ENCODE measurements around the gene FAAH.
"Not testable (repeated sequence)": the region's sequence is repeated elsewhere in the genome, so short reads cannot be mapped to it uniquely, and the experiment has no call there.

FAAH gene

GRCh38 chr1:46394108-46394871 is at the start of gene FAAH:
FAAH (plus strand) TSS chr1:46394317; CDS start chr1:46394349, 32 bp downstream.
- DNase-seq (ENCODE audit: low spot score), result no peak

GRCh38 chr1:46344481-46344880 is 49.6 kb upstream of the FAAH start:
- no peak for DNase-seq (ENCODE audit: low spot score)

GRCh38 chr1:46345281-46345680 is 48.8 kb upstream of the FAAH start:
- DNase-seq (ENCODE audit: low spot score), result no peak

- no peak for DNase-seq (ENCODE audit: low spot score)
Measured at GRCh38 chr1:46352363-46352762, 41.8 kb upstream of the FAAH start.

- DNase-seq (ENCODE audit: low spot score), result not testable (repeated sequence)
Measured at GRCh38 chr1:46355920-46356319, 38.2 kb upstream of the FAAH start.

GRCh38 chr1:46362158-46362557 is 32.0 kb upstream of the FAAH start:
- DNase-seq (ENCODE audit: low spot score), result no peak

GRCh38 chr1:46363121-46363520 is 31.0 kb upstream of the FAAH start:
- DNase-seq (ENCODE audit: low spot score), result no peak

GRCh38 chr1:46364612-46365011 is 29.5 kb upstream of the FAAH start:
- DNase-seq (ENCODE audit: low spot score), result no peak

GRCh38 chr1:46365796-46366195 is 28.3 kb upstream of the FAAH start:
- not testable (repeated sequence) for DNase-seq (ENCODE audit: low spot score)

GRCh38 chr1:46367072-46367471 is 27.0 kb upstream of the FAAH start:
- DNase-seq (ENCODE audit: low spot score), result no peak

- not testable (repeated sequence) for DNase-seq (ENCODE audit: low spot score)
Measured at GRCh38 chr1:46367701-46368100, 26.4 kb upstream of the FAAH start.

GRCh38 chr1:46368791-46369190 is 25.3 kb upstream of the FAAH start:
- no peak for DNase-seq (ENCODE audit: low spot score)

- no peak for DNase-seq (ENCODE audit: low spot score)
Measured at GRCh38 chr1:46369542-46370213, 24.4 kb upstream of the FAAH start.

GRCh38 chr1:46370214-46370633 is 23.9 kb upstream of the FAAH start:
- no peak for DNase-seq (ENCODE audit: low spot score)

GRCh38 chr1:46372431-46372830 is 21.7 kb upstream of the FAAH start:
- no peak for DNase-seq (ENCODE audit: low spot score)

GRCh38 chr1:46379996-46380395 is 14.1 kb upstream of the FAAH start:
- DNase-seq (ENCODE audit: low spot score), result no peak

GRCh38 chr1:46380508-46380907 is 13.6 kb upstream of the FAAH start:
- no peak for DNase-seq (ENCODE audit: low spot score)

GRCh38 chr1:46393510-46393909 is 607 bp upstream of the FAAH start:
- DNase-seq (ENCODE audit: low spot score), result no peak

- DNase-seq (ENCODE audit: low spot score), result no peak
Measured at GRCh38 chr1:46394872-46395465, 852 bp downstream of the FAAH start.

GRCh38 chr1:46396441-46397398 is 2.6 kb downstream of the FAAH start:
- no peak for DNase-seq (ENCODE audit: low spot score)

GRCh38 chr1:46399307-46399706 is 5.2 kb downstream of the FAAH start:
- no peak for DNase-seq (ENCODE audit: low spot score)

- no peak for DNase-seq (ENCODE audit: low spot score)
Measured at GRCh38 chr1:46400421-46400820, 6.3 kb downstream of the FAAH start.
